HG02970 (cell line): ENCODE results near the gene SEMA3A.
"Not testable (repeated sequence)": the region's sequence is repeated elsewhere in the genome, so short reads cannot be mapped to it uniquely, and the experiment has no call there.

ENCODE experiments used
- ATAC-seq: cut with Tn5 transposase; IDR thresholded peaks from one replicate; pipeline ENCODE4 v1.9.1; 2021; ENCODE audit warnings: mild to moderate bottlenecking, moderate library complexity, moderate number of reproducible peaks; ENCODE audit not compliant: unreplicated experiment, low FRiP score

Gene SEMA3A

DNA sequence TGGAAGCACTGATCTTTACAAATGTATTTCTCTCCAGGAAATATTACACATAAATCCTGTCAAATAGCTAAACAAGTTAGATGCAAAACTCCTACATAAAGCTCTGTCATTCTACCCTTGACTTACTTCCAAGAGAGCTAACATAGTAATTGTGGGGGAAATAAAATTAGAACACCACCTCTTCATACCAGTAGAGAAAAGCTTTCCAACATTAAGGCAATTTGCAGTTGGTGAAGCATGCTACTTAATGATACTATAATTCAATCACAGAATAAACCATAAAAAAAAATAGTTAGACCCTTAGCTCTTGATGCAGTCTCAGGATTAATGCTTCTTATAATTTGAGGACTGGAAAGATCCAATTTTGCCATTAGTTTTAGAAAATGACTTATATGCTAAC, 35.2 kb downstream of the SEMA3A start:
- no peak for ATAC-seq

DNA sequence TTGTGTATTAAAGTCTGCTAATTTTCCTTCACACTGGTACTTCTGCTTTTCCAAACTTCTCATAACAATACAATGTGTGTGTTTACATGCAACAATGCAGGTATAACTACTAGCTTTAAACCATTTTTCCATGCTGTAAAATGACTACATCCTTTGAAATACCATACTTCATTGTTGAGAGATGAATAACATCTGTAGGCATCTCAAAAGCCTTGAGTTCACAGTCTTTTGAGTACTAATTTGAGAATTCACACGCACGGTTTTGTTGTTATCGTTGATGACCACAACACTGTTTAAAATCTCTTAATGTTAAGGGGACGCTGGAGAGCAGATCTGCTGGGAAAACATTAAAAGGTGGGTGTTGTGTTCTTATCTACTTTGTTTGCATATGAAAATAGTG, 37.4 kb downstream of the SEMA3A start:
- no peak for ATAC-seq

- ATAC-seq: no peak
Observed at GRCh38 chr7:84154991-84155781, 39.4 kb downstream of the SEMA3A start.

- no peak for ATAC-seq
Observed at GRCh38 chr7:84152995-84153394, 41.6 kb downstream of the SEMA3A start.

DNA sequence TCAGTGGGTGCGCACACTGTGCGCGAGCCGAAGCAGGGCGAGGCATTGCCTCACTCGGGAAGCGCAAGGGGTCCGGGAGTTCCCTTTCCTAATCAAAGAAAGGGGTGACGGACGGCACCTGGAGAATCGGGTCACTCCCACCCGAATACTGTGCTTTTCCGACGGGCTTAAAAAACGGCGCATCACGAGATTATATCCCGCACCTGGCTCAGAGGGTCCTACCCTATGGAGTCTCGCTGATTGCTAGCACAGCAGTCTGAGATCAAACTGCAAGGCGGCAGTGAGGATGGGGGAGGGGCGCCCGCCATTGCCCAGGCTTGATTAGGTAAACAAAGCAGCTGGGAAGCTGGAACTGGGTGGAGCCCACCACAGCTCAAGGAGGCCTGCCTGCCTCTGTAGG, 44.2 kb downstream of the SEMA3A start:
- not testable (repeated sequence) for ATAC-seq

- no peak for ATAC-seq
Observed at GRCh38 chr7:84149573-84149972, 45.0 kb downstream of the SEMA3A start.

DNA sequence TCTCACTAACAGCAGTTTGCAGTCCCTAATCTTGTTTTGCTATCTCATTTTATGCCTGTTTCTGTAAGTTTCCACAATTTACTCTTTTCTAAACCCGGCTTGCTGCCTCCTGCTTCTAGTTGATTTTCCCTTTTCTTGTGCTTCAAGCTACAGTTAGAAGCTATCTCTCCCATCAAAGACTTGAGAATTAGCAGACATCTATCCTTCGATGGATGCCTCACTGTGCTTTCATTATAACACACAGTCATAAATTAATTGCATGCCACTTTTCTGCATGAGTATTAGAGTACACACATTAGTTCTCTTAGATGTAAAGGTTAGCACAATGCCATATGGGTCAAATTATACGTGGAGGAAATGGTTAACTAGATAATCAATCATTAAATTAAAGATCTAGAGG, 48.7 kb downstream of the SEMA3A start:
- ATAC-seq: no peak

GRCh38 chr7:84144935-84145334, 49.7 kb downstream of the SEMA3A start:
- ATAC-seq: no peak

DNA sequence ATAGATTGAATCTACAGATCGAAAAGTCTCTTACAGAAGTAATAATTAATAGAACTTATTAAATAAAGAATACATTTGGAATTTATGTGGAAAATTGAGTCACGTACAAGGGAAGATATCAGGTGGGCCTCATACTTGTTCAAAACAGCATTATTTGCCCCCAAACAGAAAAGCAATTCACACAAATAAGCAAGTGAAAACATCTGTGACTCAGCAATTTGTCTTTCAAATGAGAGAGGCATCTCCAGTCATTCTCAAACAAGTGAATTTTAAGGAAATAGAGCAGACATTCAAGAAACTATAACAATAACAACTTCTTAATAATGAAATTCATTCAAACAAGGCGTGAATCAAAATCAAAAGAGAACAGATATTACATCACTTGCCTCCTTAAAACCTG, 50.1 kb downstream of the SEMA3A start:
- ATAC-seq: no peak

GRCh38 chr7:84142726-84143125, 51.9 kb downstream of the SEMA3A start:
- no peak for ATAC-seq

DNA sequence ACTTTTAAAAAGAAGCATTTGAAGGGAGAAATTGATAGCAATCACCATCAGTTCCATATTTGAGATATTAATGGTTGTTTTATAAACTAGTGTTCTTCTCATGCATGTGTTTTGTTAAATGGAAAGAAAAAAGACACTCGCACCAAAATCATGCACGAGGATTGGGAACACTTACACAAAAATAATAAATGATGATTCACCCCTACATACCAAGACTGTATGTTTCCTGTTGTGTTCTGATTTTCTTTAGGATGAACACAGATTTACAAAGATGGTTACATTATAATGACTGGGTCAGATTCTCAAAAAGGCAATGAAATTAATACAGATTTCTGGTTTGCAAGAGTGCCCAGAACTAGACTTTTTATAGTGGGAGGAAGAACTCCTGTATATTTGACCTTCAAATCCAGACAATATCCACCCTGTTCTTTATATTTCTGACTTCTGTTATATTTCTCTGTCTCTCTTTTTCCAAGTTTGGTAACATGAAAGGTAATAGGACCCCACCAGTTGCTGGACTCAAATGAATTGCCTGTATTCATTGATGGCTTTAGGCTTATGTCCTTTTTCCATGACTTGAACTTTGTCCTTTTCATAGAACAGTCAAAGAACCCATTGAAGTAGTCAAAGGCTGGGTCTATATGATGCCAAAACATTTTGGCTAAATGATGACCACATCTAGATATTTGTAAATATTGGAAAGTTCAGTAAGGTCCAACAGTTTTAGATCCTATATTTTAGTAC, 54.4 kb downstream of the SEMA3A start:
- ATAC-seq: no peak

- no peak for ATAC-seq
Observed at GRCh38 chr7:84138411-84138810, 56.2 kb downstream of the SEMA3A start.

DNA sequence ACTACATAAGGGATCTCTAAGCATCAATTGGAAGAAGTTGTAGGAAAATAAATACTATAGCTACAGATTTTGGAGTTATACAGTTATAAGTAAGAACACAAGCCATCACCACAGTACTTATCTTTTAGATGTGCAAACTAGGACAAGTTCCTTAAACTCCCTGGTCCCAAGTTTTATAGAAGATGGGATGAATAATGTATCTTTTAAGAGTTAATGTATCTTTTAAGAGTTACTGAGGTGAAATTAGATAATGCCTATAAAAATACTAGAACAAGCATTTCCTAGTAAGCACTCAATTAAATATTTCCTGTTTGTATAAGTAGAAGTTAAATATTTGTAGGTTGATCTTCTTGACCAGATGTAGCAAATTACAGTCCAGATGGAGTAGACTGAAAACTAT, 56.8 kb downstream of the SEMA3A start:
- ATAC-seq: no peak

- ATAC-seq: no peak
Observed at GRCh38 chr7:84136809-84137208, 57.8 kb downstream of the SEMA3A start.

GRCh38 chr7:84136336-84136735, 58.3 kb downstream of the SEMA3A start:
- no peak for ATAC-seq

DNA sequence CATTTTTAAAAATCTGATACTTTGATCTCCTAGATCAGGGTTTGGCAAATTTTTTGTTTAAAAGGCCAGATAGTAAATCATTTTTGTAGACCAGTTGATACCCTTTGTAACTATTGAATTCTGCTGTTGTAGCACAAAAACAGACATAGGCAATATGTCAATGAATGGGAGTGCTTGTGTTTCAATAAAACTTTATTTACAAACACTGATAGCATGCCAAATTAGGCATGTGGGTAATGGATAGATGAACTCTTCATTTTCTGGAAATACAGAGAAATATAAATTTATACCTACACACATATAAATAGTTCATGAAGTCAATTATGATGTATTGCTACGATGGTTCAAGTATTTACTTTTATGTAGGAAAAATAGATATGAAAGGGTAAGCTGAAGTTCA, 60.4 kb downstream of the SEMA3A start:
- ATAC-seq: no peak

GRCh38 chr7:84125654-84126053, 68.9 kb downstream of the SEMA3A start:
- no peak for ATAC-seq

DNA sequence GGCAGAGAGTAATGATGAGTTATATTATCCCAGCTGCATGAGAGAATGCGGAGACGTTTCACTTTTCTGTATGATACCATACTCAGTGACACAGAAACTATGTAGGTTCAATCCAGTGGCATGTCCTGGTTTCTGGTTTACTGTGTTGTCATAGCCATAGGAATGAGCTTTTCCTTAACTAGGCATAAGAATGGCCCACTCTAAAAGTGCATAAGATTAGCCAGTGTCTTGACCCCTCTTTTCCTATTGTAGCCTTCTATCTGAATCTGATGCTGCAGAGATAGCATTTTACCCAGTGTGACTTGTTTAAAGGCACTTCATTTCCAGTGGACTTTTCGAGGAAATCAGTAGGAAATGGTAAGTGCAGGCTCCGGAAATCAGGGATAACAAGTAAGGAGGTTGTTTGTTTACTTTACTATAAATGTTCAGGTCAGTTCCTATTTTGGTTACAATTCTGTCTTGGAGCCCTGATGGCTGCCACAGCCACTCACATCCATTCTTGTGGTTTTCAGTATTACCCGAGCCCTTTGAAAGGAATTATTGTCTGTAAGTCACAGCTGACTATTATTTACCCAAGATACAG, 70.5 kb downstream of the SEMA3A start:
- ATAC-seq: no peak

GRCh38 chr7:84122582-84123360, 71.8 kb downstream of the SEMA3A start:
- ATAC-seq: no peak

DNA sequence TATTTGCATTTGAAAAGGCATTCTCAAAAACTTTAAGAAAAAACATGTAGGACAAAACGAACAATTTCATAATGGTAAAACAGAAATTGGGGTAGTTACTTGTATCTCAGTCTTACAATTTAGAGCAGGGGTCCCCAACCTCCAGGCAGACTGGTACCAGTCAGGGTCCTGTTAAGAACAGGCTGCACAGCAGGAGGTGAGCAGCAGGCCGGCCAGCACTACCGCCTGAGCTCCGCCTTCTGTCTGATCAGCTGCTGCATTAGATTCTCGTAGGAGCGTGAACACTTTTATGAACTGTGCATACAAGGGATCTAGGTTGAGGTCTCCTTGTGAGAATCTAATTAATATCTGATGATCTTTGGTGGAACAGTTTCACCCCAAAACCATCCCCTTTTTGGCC, 77.3 kb downstream of the SEMA3A start:
- ATAC-seq: no peak
